HG03460 (cell line): Measurements from ENCODE around the gene GSAP.
"Not testable (repeated sequence)": the region's sequence is repeated elsewhere in the genome, so short reads cannot be mapped to it uniquely, and the experiment has no call there.

Source experiments
- ATAC-seq: cut with Tn5 transposase; IDR thresholded peaks from one replicate; pipeline ENCODE4 v1.9.1; 2021; ENCODE audit not compliant: unreplicated experiment

GSAP gene

DNA sequence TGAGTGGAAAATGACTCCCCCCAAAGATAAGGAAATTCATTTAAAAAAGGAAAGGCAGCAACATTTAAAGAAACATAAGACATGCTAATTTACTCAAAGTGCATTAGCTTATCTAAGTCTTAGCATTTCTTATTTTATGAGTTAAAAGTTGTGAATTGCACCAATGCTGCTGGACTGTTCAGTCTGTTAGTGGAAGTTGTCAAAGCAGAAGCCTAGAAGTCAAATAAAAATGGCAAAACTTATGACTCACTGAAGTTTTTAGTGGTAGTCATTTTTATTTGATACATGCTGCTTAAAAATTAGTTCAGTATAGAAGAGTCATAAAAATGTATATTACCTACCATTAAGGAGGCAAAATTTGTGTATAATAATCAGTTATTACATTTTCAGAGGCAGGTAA lies 125.7 kb downstream of the GSAP start:
- ATAC-seq: no peak

DNA sequence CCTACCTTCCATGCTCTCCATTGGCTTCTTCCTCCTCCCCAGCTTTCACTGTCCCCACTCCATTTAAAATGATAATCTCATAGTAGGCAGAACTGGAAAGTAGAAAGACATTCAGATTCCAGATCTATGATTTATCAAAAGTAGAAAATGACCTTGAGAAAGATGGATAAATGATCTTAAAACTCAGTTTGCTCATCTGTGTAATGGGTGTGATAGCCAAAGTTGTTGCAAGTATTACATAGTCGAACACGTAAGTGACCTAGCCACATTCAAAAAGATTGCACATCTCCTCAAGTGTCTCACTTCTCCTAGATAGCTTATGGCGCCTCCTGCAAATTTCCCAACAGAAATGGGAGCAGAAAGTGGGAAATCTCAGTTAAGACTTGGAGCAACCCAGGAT lies 126.8 kb downstream of the GSAP start:
- no peak for ATAC-seq

DNA sequence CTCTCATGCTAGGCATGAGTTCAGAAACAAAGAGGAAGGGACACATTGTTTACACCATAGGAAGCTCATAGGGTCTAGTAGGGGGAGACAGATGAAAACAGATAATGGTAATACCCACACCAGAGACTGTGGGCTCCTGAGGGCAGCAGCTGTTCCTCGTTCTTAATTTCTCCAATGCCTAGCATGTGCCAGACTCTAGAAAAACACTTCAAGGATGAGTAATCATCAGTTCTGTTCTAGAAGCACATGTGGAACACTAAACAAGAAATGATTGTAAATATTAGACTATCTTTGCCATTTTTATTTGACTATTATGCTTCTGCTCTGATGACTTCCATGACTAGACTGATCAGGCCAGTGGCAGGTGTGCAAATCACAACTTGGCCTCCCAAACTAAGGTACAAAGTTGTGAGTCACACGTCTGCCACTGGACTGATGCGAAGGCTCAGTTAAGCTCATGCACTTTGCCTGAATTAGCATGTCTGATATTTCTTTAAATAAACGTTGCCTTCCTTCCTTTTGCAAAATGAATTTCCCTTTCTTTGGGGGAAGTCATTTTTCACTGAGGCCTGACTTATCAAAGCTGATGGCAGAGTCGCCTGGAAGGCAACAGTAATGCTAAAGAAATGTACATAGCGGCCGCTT lies 127.4 kb downstream of the GSAP start:
- ATAC-seq: no peak

DNA sequence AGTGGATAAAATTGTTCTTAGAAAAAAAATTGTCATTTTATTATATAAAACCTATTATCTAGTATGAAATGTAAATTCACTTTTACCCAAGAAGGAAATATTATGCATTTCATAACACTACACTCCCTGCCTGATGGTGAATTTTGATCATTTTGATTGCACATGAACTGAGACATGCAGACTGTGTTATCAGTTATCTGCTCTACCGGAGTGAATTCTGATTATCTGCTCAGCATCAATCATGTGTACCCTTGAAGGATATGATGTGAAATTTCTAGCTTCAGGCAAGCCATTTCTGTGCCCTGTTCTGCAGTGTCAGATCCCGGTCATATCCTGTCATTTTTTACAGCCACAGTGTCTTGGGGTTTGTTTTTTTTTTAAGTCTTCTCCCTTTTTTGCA lies 131.5 kb downstream of the GSAP start:
- no peak for ATAC-seq

DNA sequence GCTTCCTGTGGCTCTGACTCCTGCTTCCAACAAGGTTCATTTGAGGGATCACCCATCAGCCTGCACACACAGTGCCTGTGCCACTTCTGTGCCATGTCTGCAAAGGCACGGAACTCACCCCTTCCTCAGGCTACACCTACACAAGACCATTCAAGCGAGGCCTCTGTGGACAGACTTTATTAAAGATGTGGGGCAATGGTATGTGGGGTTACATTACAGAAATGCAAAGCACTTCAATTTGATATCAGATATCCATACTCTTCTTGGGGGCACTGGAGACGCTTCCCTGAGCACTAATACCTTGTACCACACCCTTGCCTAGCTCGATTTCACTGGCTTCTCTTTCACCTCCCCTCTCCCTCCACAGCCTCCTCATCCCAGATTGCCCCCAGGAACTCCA lies 132.1 kb downstream of the GSAP start:
- ATAC-seq: no peak

DNA sequence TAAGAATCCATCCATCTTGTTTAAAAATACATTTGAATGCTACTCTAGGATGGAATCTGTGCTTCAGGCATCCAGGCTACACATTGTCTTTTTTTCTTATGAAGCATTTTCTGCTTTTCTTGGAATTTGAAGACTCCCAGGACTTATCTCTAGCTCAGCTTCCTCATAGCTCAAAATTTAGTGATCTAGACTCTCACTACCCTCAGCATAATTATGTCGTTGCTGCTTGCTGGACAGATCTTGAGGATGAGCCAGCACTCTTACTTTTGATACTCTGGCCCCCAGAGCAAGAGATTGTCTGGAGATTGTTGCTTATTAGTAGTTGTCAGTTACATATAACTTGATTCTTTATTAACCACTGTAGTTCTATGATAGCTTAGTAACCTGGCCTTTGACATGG lies 133.3 kb downstream of the GSAP start:
- ATAC-seq: no peak

DNA sequence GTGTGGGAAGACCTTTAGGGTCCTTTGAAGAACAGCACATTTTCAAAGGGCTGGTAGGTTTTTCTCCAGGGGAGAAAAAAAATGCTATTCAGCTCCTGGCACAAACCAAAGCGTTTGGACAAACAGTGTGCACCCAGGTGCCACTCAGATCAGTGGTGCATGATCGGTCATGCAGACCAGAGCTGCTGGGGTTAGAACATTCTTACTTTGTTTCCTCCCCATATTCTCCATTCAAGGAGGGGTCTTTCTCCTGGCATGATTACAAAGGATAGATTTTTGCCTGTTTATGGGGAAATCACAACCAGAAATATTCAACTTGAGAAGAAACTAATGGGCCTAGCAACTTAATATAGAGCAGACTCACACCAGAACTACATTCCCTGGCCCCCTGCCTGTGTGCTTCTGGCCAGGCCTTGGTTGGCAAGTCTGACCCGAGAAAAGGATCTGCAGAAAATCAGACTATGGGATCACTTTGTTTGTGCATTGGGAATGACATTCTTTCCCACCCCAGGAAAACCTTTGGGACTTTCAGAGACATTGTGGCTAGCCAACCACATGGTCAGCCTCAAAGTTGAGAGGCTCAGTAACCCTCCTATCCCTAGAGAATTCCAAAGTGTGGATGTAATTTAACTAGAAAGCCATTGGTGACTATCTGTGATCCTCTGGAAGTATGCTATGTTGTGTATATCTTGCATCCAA lies 134.2 kb downstream of the GSAP start:
- no peak for ATAC-seq

DNA sequence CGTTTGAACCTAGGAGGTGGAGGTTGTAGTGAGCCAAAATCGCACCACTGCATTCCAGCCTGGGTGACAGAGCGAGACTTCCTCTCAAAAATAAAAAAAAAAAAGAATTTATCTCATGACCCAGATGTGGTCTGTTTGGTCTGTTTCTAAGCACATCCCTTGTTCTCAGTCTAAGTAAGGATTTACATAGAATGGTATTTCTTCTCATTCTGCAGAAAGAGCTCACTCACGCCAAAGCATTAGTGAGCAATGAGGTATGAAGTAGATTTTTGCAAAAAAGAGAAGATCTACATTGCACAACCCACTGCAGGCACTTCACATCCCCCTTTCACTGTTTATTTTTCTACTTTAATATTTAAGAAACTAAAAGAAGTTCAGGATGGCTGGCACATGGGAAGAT lies 140.0 kb downstream of the GSAP start:
- no peak for ATAC-seq

DNA sequence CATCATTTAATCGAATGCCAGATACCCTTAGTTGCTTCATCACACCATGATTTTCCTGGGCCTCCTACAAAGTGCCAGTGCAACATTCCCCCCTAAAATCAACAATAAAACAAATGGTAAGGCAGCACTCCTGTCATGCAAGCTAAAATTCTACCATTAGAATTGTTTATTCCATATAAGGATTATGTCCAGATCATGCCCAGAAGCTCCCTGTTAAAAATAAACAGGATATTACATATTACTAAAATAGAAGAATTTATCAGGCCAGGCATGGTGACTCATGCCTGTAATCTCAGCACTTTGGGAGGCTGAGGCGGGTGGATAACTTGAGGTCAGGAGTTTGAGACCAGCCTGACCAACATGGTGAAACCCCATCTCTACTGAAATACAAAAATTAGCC lies 140.5 kb downstream of the GSAP start:
- ATAC-seq: not testable (repeated sequence)

DNA sequence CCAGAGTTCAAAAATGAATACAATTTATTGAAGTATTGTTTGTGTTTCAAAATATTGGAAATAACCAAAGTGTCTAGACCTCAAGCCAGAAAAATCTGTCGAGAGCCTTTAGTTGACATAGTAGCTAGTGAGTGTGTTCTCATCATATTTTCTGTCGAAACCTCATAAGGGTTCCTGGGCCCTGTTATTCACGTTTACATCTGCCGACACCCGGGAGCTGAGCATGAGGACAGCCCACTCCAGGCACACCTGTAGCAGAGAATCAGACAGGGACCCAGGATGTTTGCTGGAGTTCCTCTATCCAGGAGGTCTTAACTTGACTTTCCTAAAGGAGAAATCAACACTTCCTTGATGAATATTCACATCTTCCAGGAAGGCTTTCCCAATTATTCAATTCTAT lies 144.4 kb downstream of the GSAP start:
- ATAC-seq: no peak

DNA sequence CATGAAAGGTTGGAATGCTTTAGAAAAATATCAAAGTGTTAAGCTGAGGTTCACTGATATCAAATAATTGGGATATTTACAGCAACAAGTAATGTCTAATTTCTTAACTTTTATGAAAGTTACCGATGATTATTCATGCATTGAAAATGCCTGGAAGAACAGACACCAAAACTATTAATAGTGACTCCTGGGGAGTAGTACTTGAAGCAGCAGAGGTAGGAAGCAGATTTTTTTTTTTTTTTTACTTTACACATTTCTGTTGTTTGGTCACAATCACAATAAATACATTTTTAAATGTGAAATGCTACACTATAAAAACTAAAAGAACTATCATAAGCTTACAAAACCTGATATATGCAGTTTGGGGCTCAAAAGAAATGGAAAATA lies 146.1 kb downstream of the GSAP start:
- ATAC-seq: no peak

DNA sequence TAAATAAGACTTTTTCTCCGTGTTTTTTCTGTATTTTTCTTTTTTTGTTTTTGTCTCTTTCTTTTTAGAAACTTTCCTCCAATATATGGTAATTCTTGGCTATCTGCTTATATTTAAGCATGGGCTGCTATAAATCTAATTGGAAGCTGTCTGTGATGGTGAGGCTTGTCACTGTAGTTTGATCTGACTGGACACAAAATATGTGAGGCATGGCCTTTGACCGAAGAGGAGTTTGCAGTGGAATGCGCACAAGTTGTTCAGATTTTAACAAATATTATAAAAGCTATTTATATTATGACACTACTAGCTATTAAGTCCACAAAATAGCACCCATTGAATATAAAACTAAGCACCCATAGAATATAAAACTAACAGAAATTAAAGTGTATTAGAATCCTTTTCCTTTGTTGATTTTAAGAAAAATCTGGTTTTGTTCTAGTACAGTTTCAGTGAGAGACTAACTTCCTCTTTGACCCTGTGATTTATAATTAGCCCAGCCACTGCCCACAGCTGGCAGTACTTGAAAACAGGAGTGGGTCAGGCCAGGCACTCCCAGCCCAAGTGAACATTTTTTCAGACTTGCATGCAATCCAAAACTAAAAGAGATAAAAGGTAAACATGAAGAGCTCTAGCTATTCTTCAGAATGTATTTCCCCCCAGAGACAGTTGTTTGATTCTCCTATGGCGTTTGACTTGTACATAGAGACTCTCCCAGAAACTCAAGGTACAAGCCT lies 146.6 kb downstream of the GSAP start:
- peak; percentile 87 for ATAC-seq

DNA sequence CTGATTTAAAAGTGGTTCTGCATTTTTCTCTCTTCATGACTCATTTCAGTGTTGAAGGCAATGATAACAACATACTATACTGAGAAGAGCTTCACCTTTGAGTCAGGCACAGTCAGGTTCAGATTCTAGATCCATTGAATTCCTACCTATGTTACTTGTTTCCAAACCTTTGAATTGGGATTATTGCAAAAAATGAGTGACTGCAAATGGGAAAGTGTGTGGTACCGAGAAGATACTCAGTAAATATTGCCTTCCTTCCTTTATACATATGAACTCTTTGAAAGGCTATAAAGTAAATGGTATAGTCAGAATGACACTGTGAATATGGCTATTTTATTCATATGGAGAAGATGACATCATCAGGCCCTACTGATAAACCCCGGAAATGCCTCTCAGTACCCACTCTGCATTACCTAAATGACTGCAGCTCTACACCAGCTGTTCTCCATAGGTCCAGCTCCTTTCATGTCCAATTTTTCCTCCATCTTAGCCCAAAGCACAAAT lies 149.8 kb downstream of the GSAP start:
- peak; percentile 81 for ATAC-seq

DNA sequence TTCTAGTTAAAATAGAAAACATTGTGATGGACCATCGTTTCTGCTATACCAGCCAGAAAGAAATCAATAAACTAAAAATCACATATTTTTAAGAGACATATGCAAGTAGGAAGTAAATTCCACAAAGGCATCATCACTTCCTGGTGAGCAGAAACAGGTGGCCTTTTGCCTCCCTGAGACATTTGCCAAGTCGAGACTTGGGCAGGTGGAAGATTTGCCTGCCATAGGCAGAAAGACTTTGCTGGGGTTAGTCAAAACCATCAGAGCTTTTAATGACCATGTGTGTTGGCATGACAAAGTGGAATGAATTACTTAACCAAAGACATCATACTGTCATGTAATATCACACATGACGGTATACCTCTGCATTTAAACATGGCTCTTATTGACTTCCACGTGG lies 150.5 kb downstream of the GSAP start:
- ATAC-seq: no peak

DNA sequence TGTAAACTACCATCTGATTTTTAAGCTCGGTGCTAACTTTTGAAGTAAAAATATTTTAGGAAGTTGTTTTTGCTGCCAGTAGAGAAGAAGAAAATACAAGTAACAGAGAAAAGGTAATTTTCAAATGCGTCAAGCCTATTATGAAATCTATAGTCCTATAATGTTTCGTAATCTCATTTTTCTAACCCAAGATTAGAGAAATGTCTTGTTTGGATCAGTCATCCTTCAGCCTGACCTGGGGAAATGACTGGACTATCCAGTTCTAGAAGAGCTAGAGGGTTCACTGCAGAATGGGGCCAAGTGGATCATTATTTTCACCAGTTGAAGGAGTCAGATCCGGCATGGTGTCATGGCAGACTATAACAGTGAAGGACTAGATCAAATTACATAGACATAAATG lies 153.8 kb downstream of the GSAP start:
- no peak for ATAC-seq
